ENCODE results near the gene MUCL3.
"Not testable (repeated sequence)": the region's sequence is repeated elsewhere in the genome, so short reads cannot be mapped to it uniquely, and the experiment has no call there.

The MUCL3 gene

GRCh38 chr6:30983439-30983838 is 42.7 kb downstream of the MUCL3 start, which contains the start of gene MUC21:
Gene MUC21, plus strand, starts transcription at chr6:30983718. Its CDS starts 241 bp downstream, at chr6:30983959.
- no peak for DNase-seq (ENCODE audit: low spot score)

DNA sequence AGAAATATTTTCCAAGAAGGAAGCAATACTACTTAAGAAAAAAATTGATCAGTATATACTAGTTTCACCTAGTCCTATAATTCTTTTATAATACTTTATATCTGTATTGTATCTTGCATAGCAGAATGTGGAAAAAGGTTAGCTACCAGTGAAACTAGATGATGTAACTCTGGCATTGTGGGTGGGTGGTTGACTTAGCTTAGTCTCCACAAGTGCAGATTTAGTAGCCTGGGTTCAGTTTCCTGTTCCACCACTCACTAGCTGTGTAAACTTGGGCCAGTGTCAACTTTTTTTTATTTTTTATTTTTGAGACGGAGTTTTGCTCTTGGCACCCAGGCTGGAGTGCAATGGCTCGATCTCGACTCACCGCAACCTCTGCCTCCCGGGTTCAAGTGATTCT is 44.7 kb downstream of the MUCL3 start:
- DNase-seq (ENCODE audit: low spot score), result no peak

- no peak for DNase-seq (ENCODE audit: low spot score)
Measured at GRCh38 chr6:30987304-30987703, 46.5 kb downstream of the MUCL3 start.

- DNase-seq (ENCODE audit: low spot score), result no peak
Measured at GRCh38 chr6:30988209-30988825, 47.5 kb downstream of the MUCL3 start.

DNA sequence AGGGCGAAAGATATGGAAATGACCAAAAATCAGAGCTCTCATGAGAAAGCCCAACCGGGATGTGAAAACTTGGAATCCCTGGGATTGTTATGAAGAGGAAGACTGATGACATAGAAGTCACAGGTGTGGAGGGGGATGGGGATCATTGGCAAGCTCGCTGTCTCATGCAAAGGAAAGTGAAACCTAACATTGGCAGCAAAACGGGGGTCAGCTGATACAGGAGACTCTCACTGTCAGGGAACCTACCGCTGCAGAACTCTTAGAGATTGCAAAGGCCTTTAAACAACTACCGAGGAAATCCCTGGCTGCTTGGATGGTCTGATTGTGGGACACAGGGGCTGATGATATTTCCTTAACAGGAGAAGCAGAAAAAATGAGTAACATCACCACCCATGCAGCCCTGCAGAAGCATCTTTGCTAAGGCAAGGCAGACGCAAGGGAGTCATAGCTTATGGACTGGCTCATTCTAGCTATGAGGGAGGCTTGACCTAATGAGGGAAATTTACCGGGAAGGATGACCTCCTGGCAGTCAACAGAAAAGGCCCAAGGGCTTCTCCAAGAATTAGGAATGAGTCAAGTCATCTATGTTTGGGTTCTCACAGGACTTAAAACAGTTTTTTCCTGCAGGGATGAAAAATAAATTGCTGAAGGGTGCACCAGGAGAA is 49.8 kb downstream of the MUCL3 start:
- DNase-seq (ENCODE audit: low spot score), result no peak

DNA sequence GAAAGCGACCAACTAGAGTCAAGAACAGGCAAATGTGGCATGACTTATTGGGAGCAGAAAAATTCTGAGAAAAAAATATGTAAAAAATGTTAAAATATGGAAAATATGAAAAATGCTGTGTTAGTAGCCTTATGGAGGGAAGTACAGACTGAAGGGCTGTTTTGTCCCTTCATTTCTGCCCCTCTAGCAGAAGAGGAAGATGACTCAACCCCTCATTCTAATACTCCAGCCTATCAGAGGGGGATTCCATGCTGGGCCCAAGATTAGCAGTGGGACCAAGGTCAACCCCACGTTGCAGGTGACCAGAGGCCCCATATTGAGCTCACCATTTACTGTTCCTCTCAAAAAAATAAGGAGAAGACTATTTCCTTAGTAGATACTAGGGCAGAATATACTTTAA is 51.1 kb downstream of the MUCL3 start:
- DNase-seq (ENCODE audit: low spot score), result no peak

- no peak for DNase-seq (ENCODE audit: low spot score)
Measured at GRCh38 chr6:30997301-30997700, 56.5 kb downstream of the MUCL3 start.

DNA sequence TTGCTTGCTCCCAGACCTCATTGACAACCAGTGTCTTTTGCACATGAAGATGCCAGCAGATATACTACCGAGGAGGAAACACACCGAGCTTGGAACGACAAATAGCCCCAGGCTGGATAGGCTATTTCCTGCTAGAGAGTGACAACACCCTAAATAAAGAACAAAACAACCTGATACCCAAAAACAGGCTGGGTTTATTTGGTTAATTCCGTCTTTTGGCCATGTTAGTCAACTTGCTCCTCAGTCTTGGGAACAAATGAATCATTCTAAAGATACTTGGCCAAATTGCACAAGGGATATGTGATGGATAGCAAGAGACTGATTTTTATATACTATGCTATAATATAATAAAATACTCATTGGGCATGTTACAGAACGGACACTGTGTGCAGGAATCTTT is 58.0 kb downstream of the MUCL3 start:
- no peak for DNase-seq (ENCODE audit: low spot score)

DNA sequence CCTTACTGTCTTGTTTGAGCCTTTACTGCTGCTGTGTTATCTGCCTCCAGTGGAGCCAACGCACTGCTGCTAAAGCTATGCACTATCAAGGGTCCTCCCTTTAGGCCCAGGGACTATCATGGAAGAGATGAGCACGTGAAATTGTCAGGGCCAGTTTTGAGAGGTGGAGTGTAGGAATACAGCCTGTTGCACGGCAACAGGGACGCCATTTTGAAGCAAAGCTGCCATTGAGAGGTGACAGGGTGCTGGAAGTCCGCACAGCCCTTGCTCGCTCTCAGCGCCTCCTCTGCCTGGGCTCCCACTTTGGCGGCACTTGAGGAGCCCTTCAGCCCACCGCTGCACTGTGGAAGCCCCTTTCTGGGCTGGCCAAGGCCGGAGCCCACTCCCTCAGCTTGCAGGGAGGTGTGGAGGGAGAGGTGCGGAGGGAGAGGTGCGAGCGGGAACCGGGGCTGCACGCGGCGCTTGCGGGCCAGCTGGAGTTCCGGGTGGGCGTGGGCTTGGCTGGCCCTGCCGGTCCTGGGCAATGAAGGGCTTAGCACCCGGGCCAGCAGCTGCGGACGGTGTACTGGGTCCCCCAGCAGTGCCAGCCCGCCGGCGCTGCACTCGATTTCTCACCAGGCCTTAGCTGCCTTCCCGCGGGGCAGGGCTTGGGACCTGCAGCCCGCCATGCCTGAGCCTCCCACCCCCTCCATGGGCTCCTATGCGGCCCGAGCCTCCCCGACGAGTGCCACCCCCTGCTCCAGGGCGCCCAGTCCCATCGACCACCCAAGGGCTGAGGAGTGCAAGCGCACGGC is 59.5 kb downstream of the MUCL3 start:
- DNase-seq (ENCODE audit: low spot score), result not testable (repeated sequence)

DNA sequence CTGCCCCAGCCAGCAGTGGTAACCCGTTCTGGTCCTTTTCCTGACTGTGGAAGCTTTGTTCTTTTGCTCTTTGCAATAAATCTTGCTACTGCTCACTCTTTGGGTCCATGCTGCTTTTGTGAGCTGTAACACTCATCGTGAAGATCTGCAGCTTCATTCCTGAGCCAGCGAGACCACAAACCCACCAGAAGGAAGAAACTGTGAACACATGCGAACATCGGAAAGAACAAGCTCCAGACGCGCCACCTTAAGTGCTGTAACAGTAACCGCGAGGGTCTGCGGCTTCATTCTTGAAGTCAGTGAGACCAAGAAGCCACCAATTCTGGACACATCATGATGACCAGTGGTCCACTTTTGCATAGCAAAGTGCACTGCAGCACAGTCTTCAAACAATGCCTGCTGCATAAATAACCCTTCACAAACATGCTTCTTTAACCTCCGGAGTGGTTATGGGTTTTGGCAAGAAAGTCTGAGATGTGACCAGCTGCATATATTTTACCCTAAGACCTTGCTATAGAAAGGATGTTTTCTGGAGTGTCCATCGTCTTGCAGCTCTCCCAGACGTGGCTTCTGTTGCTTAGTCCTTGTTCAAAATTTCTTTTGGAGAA is 60.6 kb downstream of the MUCL3 start:
- DNase-seq (ENCODE audit: low spot score), result no peak

- DNase-seq (ENCODE audit: low spot score), result no peak
Measured at GRCh38 chr6:31002471-31002870, 61.7 kb downstream of the MUCL3 start.
